Measurements from ENCODE around the gene ZER1. TPM values are rescaled to one million over a fixed set of nuclear protein-coding genes. Genes with fewer than 3 reads are reported as not detected.

Gene ZER1
- total RNA-seq, 2 donors from 2014 or later = 61.6 to 72.6 TPM

DNA sequence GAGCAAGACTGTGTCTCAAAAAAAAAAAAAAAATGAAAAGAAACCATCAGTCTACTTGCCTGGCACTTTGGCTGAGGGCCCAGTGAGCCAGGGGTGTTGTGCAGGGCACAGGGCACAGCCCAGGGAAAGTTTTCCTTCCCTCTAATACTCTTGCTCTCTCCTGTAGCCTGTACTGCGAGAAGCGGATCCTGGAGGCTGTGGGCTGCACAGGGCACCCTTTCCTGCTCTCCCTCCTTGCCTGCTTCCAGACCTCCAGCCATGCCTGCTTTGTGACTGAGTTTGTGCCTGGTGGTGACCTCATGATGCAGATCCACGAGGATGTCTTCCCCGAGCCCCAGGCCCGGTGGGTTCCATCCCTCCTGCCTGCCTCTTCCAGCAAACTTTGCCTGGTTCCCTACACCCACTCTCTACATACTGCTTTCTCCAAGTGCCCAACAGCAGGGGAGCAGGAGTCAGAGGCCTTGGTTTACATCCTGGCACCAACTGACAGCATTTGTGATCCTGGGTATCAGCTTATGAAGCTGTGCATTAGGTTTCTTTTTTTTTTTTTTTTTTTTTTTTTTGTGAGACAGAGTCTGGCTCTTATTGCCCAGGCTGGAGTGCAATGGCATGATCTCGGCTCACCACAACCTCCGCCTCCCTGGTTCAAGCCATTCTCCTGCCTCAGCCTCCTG is 55.0 kb downstream of the ZER1 start:
- TF ChIP-seq, protein P1, sequence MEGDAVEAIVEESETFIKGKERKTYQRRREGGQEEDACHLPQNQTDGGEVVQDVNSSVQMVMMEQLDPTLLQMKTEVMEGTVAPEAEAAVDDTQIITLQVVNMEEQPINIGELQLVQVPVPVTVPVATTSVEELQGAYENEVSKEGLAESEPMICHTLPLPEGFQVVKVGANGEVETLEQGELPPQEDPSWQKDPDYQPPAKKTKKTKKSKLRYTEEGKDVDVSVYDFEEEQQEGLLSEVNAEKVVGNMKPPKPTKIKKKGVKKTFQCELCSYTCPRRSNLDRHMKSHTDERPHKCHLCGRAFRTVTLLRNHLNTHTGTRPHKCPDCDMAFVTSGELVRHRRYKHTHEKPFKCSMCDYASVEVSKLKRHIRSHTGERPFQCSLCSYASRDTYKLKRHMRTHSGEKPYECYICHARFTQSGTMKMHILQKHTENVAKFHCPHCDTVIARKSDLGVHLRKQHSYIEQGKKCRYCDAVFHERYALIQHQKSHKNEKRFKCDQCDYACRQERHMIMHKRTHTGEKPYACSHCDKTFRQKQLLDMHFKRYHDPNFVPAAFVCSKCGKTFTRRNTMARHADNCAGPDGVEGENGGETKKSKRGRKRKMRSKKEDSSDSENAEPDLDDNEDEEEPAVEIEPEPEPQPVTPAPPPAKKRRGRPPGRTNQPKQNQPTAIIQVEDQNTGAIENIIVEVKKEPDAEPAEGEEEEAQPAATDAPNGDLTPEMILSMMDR (IDR thresholded peaks at IDR 0.05) = no peak
- Histone ChIP-seq H3K4me1 (no peaks in the 10 kb centered on the region), H3K27me3 (no peaks in the 10 kb centered on the region), H3K27ac (no peak overlapping the region), H3K4me3 (no peak overlapping the region), H3K9me3 (no peaks in the 10 kb centered on the region), H3K36me3 (no peaks in the 10 kb centered on the region)
- no peak for DNase-seq (ENCODE audit: low spot score)

DNA sequence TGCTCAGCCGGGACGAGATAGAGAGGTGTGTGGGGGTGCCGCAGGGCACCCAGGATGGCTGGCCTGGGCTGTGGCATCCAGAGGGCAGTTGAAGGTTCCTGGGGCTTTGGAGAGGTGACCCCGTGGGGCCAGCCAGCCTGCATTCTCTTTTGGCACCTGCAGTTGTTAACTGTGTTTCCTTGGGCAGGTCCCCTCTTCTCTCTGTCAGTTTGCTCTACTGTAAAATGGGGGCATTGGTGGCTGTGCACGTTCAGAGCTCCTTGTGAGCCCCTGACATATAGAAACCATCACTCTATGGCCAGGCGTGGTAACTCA is 56.3 kb downstream of the ZER1 start:
- Histone ChIP-seq H3K4me1 (no peaks in the 10 kb centered on the region), H3K27ac (no peak overlapping the region), H3K36me3 (no peaks in the 10 kb centered on the region), H3K4me3 (no peak overlapping the region), H3K27me3 (no peaks in the 10 kb centered on the region), H3K9me3 (no peaks in the 10 kb centered on the region)
- no peak for DNase-seq (ENCODE audit: low spot score)
- TF ChIP-seq, protein P1 (IDR thresholded peaks at IDR 0.05) = no peak

DNA sequence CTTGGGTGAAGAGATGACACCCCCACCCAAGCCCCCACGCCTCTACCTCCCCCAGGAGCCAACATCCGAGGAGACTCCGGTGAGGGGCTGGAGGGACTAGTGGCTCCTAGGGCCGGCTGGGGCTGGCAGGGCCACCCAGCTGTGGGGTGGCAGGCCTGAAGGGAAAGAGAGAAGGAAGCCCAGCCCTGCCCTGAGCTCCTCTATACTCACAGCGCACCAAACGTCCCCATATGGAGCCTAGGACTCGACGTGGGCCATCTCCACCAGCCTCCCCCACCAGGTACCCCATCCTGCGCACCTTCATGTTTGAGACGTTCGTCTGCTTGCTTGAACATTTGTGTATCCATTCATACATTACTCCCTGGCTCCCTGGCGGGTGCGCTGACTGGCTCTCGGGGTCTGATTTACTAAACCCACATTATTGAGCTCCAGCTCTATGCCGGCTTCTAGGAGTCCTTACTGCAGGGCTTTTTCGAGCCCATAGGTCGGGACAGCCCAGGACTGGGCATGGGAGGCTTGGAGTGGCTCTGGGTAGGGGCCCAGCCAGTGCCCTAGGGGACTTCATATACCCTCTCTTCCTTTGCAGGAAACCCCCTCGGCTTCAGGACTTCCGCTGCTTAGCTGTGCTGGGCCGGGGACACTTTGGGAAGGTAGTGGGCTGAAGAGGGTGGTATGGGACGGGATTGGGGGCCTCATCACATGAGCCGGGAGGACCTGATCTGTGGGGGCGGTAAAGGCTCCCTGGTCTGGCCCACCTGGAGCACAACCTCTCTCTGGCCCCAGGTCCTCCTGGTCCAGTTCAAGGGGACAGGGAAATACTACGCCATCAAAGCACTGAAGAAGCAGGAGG is 56.9 kb downstream of the ZER1 start:
- Histone ChIP-seq H3K27ac (no peak overlapping the region), H3K36me3 (no peaks in the 10 kb centered on the region), H3K9me3 (no peaks in the 10 kb centered on the region), H3K4me3 (no peak overlapping the region), H3K4me1 (no peaks in the 10 kb centered on the region), H3K27me3 (no peaks in the 10 kb centered on the region)
- no peak for DNase-seq (ENCODE audit: low spot score)
- TF ChIP-seq, protein P1 (IDR thresholded peaks at IDR 0.05) = no peak

DNA sequence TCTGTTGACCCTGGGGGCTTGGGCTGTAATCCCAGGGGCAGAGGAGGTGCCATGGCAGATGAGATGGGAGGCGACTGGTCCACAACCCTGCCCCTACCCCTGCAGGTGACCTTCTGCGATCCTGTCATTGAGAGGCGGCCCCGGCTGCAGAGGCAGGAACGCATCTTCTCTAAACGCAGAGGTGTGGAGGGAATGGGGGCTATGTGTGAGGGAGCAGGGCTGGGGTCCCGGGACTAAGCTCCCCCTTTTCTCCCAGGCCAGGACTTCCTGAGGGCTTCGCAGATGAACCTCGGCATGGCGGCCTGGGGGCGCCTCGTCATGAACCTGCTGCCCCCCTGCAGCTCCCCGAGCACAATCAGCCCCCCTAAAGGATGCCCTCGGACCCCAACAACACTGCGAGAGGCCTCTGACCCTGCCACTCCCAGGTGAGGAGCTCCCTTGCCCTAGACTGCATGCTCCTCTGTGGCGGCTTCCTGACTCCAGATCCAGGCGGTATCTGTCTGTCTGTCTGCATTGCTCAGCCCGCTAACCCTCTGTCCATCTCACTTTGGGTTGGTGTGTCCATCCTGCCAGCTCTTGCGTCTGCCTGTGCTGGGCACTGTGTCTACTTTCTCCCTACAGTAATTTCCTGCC is 57.7 kb downstream of the ZER1 start:
- no peak for DNase-seq (ENCODE audit: low spot score)
- H3K27ac ChIP-seq = no peak overlapping the region
- no peak overlapping the region for H3K4me3 ChIP-seq
- TF ChIP-seq, protein P1 (IDR thresholded peaks at IDR 0.05) = no peak
- H3K27me3 ChIP-seq = no peaks in the 10 kb centered on the region
- no peaks in the 10 kb centered on the region for H3K36me3 ChIP-seq
- H3K4me1 ChIP-seq = no peaks in the 10 kb centered on the region
- H3K9me3 ChIP-seq = no peaks in the 10 kb centered on the region

DNA sequence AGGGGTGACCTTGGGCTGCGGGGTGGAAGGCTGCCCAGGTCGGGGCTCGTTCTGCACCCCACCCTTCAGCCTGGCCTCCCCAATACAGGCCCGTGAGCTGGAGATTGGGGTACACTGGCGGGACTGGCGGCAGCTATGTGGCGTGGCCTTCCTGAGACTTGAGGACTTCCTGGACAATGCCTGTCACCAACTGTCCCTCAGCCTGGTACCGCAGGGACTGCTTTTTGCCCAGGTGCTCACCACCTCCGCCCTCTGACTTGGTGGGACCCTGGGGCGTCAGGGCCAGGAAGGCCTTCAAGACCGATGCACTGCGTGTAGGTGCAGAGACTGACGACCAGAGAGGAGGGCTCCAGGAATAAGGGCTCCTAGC is 58.3 kb downstream of the ZER1 start:
- H3K4me3 ChIP-seq = no peak overlapping the region
- H3K27ac ChIP-seq = no peak overlapping the region
- no peaks in the 10 kb centered on the region for H3K9me3 ChIP-seq
- no peaks in the 10 kb centered on the region for H3K36me3 ChIP-seq
- H3K27me3 ChIP-seq = no peaks in the 10 kb centered on the region
- TF ChIP-seq, protein P1 (IDR thresholded peaks at IDR 0.05) = no peak
- DNase-seq (ENCODE audit: low spot score) = no peak
- H3K4me1 ChIP-seq = no peaks in the 10 kb centered on the region
